ENCODE results near the gene RABGGTA. TPM values are rescaled to one million over a fixed set of nuclear protein-coding genes. Genes with fewer than 3 reads are reported as not detected.

The RABGGTA gene
- total RNA-seq, 1 donor from 2014 or later: 22.8 TPM

DNA sequence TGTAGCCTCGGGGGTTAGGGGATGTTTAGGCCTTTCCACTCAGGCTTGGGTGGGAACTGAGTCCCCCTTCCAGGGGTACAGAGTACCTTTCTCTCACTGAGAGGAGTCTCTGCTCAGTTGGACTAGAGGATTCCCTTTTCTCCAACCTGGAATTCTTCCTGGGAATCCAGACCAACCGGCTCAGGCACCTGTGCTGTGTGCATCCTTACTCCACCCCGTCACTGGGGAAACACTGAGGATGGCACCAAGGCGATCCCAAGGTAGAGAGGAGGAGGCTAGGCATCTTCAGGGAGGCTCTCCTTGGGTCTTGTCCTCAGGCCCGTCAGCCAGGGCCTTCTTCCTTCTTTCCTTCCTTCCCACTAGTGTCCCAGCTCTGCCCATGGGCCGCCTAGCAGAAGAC lies 7.5 kb downstream of the RABGGTA start:
- H3K4me3 Mint-ChIP-seq: no peak overlapping the region
- H3K9me3 Mint-ChIP-seq: no peaks in the 10 kb centered on the region
- TF ChIP-seq, protein P1, sequence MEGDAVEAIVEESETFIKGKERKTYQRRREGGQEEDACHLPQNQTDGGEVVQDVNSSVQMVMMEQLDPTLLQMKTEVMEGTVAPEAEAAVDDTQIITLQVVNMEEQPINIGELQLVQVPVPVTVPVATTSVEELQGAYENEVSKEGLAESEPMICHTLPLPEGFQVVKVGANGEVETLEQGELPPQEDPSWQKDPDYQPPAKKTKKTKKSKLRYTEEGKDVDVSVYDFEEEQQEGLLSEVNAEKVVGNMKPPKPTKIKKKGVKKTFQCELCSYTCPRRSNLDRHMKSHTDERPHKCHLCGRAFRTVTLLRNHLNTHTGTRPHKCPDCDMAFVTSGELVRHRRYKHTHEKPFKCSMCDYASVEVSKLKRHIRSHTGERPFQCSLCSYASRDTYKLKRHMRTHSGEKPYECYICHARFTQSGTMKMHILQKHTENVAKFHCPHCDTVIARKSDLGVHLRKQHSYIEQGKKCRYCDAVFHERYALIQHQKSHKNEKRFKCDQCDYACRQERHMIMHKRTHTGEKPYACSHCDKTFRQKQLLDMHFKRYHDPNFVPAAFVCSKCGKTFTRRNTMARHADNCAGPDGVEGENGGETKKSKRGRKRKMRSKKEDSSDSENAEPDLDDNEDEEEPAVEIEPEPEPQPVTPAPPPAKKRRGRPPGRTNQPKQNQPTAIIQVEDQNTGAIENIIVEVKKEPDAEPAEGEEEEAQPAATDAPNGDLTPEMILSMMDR (conservative IDR thresholded peaks at IDR 0.05): no peak
- H3K4me1 Mint-ChIP-seq: no peaks in the 10 kb centered on the region
- H3K36me3 Mint-ChIP-seq (ENCODE audit: low read depth): peaks cover 2% of the 10 kb centered on the region
- no peaks in the 10 kb centered on the region for H3K27me3 Mint-ChIP-seq (ENCODE audit: low read depth)
- DNase-seq (ENCODE audit: low read depth, low spot score): no peak
- H3K27ac Mint-ChIP-seq (ENCODE audit: unreplicated experiment): no peak overlapping the region

DNA sequence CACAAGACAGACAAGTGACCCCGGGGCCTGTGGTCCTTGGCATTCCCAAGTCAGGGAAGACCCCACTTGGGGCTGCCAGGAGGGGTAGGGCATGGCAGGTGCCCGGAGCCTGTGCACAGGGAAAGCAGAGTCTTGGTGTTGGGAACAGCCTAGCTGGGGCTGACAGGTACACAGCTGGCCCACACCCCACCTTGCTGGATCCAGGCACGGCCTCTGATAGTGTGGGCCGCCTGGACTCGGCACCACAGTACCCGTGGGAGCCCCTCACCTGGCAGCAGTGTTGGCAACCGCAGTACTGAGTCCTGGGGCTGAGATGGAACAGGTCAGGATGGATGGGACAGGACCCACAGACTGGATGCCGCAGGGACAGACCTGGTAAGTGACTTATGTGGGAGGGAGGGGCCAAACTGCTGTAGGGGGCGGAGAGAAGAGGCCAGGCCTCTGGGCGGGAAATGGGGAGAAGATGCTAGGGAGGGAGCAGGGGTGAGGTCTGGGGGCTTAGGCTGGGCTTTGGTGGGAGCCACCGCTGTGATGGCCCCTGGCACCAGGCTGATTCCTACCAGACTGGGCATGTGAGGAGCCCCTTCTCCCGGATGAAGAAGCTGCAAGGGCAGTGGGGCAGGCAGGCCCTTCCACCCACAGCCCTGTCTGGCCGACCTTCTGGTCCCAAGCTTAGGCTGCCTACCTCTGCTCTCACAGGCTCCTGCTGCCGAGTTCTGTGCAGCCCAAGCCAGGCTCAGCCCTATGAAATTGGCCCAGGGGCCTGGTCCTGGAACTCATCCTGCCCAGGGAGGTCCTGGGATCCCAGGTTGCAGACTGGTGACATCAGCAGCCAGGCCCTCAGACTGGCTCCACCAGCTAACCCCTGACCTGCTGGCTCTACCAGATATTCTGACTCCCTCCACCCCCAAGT lies 8.3 kb downstream of the RABGGTA start, which contains the start of gene TGM1:
TGM1 (minus strand) TSS at position 357 of the 913 bp plus-strand sequence. CDS start 825 bp downstream, outside the sequence.
- H3K36me3 Mint-ChIP-seq (ENCODE audit: low read depth): peaks cover 2% of the 10 kb centered on the region
- H3K27ac Mint-ChIP-seq (ENCODE audit: unreplicated experiment): no peak within 1 kb of the TSS
- no peaks in the 10 kb centered on the region for H3K27me3 Mint-ChIP-seq (ENCODE audit: low read depth)
- no peak for DNase-seq (ENCODE audit: low read depth, low spot score)
- no peaks in the 10 kb centered on the region for H3K4me1 Mint-ChIP-seq
- H3K4me3 Mint-ChIP-seq: no peak within 1 kb of the TSS
- no peaks in the 10 kb centered on the region for H3K9me3 Mint-ChIP-seq
- TF ChIP-seq, protein P1 (conservative IDR thresholded peaks at IDR 0.05): no peak

DNA sequence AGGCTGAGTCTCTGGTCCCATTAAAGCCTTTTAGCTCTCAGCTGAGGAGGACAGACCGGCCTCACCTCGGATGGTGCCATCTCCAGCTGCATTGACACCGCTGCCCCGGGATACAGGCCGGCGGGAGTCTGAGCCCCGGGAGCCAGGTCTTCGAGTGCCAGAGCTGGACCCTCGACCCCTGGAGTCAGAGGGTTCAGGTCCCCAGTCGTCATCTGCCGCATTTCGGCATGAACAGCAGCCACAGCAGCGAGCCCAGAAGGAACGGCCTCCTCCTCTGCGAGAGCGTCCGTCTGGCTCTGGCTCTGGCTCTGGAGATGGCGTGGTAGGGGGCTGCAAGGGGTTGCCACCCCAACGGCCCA lies 9.4 kb downstream of the RABGGTA start:
- H3K4me3 Mint-ChIP-seq: no peak overlapping the region
- TF ChIP-seq, protein P1 (conservative IDR thresholded peaks at IDR 0.05): no peak
- DNase-seq (ENCODE audit: low read depth, low spot score): no peak
- no peaks in the 10 kb centered on the region for H3K9me3 Mint-ChIP-seq
- no peak overlapping the region for H3K27ac Mint-ChIP-seq (ENCODE audit: unreplicated experiment)
- no peaks in the 10 kb centered on the region for H3K36me3 Mint-ChIP-seq (ENCODE audit: low read depth)
- H3K4me1 Mint-ChIP-seq: no peaks in the 10 kb centered on the region
- no peaks in the 10 kb centered on the region for H3K27me3 Mint-ChIP-seq (ENCODE audit: low read depth)

DNA sequence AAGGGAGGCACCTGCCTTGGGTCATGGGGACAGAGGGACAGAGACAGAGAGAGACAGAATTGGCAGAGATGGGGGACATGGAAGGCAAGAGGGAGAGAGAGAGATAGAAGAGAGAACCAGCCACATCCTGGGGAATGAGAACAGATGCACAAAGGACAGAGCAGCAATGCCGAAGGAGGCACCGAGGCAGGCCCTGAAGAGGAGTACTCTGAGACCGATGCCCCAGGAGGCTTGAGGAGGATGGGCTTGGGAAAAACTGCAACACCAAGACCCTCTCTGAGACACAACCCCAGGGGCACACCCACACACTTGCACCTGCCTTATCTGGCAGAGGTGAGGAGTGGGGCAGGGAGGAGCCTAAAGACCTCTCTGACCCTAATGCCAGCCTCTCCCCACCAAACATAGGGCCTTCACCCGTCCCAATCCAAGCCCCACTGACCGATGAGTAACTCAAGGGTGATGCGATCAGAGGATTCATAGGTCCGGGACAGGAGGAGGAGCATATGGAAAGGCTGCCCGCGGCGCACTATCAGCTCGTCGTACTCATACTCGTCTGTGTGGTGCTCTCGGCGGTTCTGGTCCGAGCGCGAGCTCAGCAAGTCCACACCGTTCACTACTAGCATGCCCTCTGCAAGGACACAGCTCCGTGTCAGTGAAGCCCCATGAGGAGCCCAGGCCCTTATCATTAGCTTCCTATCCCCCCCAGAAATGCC lies 10.0 kb downstream of the RABGGTA start:
- Mint-ChIP-seq H3K4me1 (no peaks in the 10 kb centered on the region), H3K9me3 (no peaks in the 10 kb centered on the region), H3K4me3 (no peak overlapping the region), H3K27me3 (ENCODE audit: low read depth) (no peaks in the 10 kb centered on the region), H3K36me3 (ENCODE audit: low read depth) (no peaks in the 10 kb centered on the region), H3K27ac (ENCODE audit: unreplicated experiment) (peak overlapping the region; percentile 94)
- DNase-seq (ENCODE audit: low read depth, low spot score): no peak
- TF ChIP-seq, protein P1 (conservative IDR thresholded peaks at IDR 0.05): no peak

DNA sequence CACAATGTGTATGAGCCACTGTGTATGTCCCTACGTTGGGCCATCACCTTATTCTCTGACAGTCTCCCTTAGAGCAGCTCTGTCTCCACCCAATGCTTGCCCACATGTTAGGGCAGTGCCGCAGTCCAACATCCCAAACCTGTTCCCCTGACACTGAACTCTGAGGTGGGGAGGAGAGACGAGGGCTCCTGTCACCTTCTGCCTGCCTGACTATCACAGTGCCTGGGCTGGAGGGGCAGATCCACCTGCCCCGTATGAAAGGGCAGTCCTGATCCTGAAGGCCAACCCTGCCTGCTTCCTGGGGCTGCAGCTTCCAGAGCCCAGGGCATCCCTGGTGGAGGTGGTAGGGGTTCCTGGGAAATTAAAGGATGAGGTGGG lies 10.6 kb downstream of the RABGGTA start:
- Mint-ChIP-seq H3K4me3 (no peak overlapping the region), H3K9me3 (no peaks in the 10 kb centered on the region), H3K4me1 (no peaks in the 10 kb centered on the region), H3K36me3 (ENCODE audit: low read depth) (no peaks in the 10 kb centered on the region), H3K27me3 (ENCODE audit: low read depth) (no peaks in the 10 kb centered on the region), H3K27ac (ENCODE audit: unreplicated experiment) (peak overlapping the region; percentile 94)
- TF ChIP-seq, protein P1 (conservative IDR thresholded peaks at IDR 0.05): no peak
- DNase-seq (ENCODE audit: low read depth, low spot score): no peak
